ENCODE results near the gene GRM2.
A peak's percentile ranks its signal among the peaks of the same experiment; 100 is the strongest.

Gene GRM2

DNA sequence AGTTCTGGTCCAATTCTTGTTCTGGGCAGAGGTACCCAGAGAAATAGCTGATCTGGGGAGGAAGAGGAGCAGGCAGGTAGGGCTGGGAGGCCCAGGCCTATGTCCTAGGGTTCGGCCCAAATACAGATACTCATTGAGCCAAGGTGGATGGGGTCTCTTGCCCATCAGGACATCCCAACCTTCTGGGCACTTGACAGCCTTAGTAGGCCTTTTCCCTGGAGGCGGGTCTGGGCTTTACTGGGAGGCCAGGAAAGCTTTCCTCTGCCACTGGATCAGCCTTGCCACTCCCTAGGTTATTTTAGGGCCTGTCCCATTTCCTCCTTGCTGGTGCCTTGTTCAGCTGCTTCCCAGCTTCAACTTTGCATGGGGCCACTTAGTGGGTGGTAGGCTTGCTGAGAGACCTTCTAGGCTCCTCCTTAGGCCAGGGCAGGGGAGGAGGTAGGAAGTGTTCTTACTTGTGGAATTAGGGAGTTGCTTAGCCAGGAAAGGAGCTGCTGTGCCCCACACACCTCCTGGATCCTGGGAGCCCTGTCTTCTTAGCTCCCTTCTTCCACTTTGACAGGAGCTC is 26.1 kb upstream of the GRM2 start:
- no peak for DNase-seq

DNA sequence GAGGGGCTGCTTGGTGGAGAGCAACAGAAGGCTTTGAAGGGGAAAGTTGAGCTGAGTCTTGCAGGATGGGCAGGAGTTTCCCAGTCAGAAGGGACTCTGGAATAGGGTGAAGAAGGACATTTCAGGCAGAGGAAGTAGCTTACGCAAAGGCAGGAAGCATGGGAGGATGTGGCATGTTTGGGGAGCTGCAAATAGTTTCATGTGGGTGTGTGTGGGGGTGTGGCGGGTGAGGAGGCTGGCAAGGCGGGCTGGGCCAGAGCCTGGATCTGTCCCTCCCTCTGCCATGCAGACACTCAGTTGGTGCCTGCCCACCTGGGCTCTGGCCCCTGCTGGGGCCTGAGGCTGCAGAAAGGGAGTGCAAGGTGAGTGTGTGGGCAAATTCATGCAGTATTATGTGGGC is 25.4 kb upstream of the GRM2 start:
- peak; percentile 80 for DNase-seq

DNA sequence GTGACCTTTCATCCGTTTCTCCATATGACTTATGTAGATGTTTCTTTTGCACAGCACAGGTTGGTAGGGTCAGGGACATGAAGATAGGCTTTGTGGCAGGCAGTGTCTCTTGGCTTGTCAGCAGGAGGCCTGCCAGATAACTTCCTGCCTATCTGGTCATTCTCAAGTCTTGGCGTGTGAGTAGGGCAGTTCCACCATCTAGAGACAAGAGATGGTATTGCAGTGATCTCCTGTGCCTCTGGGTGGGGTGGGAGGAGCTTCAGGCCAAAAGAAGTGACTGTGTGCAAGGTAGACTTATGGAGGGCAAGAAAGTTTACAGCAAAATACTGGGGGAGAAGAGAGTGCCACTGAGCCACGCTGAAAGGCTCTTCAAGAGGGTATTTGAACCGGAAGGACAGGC is 24.8 kb upstream of the GRM2 start:
- DNase-seq = peak; percentile 90

DNA sequence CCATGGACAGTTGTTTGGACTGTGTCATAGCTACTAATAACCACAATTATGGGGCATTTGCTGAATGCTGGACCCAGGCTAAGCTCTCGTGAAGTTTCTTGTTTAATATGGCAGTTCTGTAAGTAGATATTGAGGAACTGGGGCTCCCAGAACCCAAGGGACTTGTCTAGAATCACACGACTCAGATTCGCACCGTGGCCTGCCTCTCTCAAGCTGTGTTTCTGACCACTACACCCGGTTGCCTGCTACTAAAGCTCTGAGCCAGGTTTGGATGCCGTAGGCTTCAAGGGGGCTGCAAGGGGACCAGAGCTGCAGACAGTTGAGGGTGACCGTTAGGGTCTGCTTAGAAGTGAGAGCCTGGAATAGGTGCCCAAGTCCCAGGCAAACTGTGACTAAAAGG is 24.3 kb upstream of the GRM2 start:
- no peak for DNase-seq

DNA sequence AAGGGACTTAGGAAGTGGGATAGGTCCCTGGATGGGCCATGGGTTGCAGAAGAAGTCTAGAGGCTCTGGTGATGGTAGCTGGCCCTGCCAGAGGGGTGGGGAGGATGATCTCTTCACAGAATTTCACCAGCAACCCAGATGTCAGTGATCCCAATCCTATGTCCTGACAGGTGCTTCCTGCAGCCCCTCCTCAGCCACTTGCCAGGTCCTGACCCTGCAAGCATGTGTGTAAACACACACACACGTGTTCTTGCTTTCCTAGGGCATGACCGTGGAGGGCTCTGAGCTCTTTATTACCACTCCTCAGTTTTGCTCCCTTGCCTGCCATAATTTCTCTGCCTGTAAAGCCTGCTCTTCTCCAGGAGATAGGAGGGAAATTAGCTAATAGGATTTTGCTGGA is 23.3 kb upstream of the GRM2 start:
- no peak for DNase-seq

DNA sequence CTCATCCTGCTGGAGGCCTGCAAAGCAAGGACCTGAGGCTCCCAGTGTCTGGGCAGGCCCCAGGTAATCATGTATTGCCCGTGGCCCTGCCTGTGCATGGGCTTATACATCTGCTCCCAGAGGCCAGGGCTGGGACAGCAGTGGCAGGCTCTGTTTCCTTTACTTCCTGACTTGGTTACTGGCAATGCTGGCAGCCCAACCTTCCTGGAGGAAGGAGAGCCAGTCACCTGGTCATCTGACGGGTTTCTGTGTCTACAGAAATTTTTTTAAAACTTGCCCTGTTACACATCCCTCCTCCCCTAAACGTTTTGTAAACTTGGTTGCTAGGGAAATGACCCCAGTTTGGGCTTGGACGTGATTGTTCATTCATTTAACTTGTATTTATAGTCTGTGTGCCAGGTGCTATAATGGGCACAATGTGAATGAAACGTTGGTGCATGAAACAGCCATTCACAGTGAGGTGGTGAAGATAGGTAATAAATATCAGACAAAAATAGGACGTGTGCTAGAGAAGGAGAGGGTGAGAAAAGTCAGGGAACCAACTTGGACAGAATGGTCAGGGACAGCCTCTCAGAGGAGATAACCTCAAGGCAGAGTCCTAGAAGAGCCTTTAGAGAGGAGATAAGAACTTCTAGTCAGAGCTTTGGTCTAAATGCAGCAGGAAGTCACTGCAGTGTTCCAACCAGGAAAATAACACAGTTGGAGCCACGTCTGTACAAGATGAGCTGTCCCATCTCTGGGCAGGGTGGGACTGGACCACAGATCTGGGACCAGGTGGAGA is 21.7 kb upstream of the GRM2 start:
- DNase-seq = peak; percentile 22

DNA sequence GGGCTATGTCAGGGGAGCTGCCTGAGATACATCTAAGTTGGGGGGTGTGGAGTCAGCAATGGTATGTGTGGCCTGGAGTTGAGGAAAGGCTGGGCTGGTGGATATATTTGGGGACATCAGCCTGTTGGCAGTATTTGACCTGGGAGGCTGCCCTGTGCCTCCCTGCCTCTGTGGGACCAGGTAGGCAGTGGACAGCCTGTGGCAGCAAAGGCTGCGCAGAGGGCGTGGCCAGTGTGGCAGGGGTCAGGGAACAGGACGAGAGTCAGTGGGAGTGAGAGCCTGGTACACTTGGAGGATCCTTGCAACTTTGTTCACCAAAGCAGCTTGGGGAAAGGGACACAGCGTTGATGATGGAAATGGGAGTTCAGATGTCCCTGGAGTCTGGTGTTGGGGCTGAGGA is 20.8 kb upstream of the GRM2 start:
- DNase-seq = no peak

DNA sequence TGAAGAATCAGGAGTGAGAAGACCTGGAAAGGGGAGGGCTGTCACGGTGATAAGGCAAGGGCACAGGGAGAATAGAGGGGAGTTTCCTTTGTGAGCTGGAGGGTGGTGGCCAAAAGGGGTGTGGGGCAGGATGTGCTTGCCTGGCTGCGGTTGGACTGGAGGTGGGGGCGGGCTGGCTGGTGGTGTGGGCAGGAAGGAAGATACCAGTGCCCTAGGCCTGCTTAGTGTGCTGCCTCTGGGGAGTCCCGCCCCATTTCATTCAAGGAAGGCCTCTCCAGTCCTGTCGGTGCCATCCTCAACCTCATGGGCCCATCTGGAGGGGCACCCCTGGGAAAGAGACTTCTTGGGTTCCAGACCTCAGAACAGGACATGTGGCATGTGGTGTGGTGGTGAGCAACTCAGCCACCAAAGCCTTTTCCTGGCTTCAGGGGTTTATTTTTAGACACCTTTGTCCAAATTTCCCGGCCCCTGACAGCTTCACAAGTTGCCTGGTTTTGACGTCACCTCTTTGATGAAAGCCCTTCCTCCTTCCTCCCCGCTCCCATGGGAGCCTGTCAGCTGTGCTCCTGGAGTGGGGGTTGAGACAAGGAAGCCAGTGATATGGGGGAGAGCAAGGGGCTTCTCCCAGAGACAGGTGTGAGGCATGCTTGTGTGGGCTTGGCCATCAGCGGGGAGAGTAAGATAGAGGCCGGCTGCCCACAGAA is 20.2 kb upstream of the GRM2 start:
- DNase-seq = peak; percentile 94

DNA sequence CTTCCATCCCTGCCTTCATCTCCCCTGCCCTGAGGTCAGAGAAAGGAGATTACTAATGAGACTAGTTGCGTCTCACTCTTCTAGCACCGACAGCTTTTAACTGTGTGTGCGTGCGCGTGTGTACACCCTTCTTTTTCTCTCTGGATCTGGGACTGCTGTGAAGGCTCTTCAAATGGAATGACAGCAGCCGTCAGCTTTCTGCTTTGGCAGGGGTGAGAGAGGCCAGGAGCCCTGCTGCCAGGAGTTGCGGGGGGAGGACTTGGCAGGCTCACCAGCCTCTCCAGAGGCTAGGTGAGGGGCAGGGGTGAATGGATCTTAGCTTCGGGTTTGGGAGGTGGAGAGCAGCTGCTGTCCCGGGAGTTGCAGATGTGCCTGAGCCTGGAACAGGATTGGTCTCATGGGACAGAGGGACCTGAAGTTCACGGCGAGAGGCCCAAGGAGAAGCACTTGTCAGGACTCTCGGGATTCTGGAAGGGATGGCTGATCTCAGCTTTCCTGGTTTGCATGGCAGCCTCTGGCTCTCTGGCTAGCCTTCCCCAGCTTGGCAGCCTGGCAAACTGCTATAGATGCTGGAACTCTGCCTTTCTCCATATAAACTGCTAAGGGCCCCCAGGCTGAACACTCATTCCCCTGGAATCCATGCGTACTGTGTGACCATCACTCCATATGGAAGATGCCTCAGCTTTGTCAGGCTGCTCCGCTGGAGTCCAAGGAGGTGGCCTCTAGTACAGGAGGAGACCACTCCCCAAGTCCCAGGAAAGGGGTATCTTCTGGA is 19.2 kb upstream of the GRM2 start:
- DNase-seq = no peak

DNA sequence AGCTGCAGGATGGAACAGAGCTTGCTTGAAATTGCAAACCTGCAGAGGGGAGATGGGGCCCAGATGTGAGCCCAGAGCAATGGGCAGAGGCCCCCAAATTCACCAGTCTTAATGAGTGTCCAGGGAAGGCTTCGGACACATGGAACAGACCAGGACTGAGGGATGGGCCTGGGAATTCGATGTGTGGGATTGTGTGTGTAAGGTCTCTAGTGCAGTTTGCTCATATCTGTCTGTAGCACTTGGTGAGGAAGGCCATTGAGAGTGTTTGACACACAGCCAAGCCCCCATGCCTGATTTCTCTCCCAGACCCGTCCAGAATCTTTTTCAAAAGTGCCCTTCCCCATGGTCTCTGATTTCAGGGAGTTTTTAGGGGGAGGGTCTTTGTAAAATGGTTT is 18.7 kb upstream of the GRM2 start:
- no peak for DNase-seq

DNA sequence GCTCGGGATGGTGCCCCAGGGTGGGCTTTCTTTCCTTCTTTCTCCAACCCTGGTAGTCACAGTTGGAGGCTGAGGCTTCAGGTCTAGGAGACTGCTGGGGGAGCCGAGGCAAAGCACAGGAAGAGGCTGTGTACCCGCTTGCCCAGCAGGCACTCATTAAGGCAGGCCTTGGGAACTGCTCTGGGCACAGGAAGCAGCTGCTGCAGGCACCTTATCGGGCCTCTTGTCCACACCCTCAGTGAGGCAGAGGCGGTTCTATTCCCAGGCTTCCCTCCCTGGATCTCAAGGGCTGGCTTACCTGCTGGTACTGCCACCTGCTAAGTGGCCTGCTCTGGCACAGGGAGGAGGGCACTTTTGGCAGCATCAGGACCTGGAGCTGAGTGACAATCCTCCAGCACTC is 15.8 kb upstream of the GRM2 start:
- no peak for DNase-seq

DNA sequence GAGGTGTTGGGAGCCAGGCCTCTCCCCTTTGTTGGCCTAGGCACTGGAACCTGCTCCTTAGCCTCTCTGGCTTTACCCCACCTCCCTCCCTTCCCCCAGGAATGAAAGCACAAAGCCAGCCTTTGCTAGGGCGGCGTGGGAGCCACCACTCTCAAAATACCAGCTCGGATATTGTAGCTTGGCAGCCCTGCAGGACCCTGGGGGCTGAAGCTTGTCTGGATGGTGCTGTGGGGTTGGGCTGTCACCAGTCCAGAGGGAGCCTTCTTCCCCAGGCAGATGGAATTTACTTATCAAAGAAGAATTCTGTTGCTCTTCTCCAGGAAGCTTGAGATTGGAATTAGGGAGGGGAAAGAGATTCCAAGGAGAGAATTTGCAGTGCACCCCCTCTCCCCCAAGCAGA is 14.9 kb upstream of the GRM2 start:
- no peak for DNase-seq

DNA sequence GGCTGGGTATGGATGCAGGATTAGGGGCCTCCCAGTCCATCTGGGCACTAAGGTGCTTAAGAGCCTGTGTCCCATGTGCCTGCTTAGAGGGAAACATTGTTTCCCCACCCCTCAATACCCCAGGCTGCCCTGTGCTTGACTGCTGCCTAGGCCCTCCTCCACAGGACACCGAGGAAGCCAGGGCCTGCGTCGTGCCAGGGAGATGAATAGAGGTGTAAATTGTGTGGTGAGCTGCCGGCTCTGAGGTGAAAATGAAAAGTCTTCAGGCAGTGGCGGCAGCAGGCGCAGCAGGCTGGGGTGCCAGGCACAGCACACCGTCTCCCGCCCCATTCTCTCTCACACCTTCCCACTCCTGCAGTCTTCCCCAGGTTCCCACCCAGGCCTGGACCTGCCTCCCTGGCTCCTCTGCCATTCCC is 13.9 kb upstream of the GRM2 start:
- no peak for DNase-seq

DNA sequence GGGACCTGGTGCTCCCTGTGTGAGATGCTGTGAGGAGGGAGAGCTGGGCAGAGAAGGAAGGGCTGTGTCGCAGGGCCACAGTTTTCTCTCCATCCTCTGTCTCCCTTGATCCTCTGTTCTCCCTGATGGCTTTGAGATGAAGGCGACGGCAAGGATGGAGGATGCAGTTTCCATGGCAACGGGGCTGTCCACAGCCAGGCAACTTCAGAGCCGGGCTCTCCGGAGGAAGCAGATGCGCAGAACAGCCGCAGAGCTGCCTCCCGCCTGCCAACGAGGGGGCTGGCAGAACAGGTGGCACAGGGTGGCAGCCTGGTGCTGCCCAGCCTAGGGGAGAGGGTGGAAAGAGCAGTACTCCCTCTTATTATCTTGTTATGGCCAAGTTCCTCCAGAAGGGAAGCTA is 9.9 kb upstream of the GRM2 start:
- DNase-seq = no peak

DNA sequence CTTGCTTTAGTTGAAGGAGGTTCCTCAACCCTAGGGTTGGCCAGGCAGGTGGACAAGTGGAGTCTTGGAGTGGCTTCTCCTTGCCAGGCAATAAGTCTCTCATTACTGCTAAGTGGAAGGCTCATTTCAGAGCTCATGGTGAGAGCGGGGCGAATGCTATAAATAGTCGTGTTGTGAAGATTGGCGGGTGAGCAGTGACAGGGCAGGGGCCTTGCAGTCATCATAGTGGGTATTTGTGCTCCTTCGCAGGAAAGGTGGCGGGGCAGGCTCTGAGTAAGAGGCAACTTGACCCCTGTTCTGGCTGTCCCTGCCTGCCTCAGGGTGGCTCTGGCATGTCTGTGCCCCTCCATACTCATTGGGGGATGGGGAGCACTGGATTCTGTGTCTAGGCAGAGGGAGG is 8.7 kb upstream of the GRM2 start:
- DNase-seq = no peak

DNA sequence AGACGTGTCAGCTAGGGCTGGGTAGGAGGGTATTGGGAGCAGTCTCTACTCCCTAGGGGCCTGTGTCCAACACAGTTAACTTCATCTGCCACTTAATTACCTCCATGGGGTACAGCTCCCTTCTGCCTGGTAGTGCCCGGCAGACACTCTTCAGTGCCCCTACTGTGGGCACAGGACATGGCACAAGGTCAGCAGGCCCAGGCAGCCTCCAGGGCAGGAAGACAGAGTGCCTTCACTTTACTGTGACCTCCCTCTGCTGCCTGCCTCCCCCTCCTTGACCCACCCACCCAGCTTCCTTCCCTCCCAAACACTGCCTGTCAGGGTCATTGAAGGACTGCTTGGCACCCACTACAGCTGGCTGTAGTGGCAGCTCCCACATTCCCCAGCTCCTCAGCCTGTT is 6.5 kb upstream of the GRM2 start:
- DNase-seq = no peak

DNA sequence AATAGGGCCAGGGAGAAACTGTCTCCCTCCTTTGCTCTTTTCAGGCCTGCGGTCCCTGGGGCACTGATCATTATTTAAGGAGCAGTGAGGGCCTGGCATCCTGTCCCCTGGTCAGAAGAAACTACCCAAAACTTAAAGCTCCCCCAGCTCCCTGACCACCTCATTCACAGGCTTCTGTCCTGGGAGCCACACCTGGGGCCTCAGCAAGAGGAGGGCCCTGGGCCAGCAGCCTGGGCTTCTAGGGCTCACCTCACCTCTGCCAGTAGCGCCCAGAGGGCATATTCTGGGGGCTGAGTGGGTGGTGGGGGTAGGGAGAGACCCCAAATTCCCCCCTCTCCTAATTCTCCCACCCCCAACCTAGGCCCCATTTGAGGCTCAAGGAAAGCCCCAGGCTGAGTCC is 4.7 kb upstream of the GRM2 start:
- DNase-seq = no peak

DNA sequence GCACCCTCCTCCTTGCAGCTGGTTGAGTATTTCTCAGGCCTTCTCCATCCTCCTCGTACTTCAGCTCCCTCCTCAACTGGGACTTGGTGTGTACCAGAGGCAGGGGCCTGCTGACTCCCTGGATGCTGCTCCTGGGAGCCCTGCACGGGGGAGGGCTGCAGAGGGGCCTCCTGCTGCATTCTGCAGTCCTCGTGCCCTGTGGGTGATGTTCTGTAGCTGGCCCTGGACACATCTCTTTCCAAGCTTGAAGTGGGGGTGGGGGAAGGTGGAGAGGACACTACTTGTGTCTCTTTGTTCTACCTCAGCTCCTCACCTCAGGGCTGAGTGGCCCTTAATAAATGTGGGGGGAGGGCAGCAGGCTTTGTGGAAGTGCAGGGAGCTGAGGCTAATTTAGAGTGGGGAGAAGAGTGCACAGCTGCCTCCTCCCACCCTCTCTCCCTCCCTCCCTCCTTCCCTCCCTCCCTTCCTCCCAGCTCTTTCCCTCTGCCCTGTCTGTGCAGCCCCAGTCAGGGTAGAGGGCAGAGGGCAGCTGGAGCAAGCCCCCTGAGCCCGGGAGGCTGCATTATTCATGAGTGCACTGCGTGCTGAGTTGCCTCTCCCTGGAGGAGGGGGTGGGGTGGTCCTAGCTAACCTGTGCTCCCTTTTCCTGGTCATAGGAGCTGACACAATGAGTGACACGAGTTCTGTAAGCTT is 3.7 kb upstream of the GRM2 start:
- DNase-seq = no peak

DNA sequence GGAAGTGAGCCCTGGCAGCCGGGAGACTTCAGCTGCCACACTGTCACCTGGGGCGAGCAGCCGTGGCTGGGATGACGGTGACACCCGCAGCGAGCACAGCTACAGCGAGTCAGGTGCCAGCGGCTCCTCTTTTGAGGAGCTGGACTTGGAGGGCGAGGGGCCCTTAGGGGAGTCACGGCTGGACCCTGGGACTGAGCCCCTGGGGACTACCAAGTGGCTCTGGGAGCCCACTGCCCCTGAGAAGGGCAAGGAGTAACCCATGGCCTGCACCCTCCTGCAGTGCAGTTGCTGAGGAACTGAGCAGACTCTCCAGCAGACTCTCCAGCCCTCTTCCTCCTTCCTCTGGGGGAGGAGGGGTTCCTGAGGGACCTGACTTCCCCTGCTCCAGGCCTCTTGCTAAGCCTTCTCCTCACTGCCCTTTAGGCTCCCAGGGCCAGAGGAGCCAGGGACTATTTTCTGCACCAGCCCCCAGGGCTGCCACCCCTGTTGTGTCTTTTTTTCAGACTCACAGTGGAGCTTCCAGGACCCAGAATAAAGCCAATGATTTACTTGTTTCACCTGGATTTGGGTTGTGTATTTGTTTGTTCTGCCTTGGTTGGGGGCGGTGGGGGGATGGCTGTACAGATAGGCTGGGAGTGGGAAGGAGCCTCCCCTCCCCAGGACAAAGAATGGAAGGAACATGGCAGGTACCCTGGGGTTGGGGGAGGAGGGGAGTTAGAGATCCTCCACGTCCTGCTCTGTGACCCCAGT is 2.9 kb upstream of the GRM2 start:
- no peak for DNase-seq

DNA sequence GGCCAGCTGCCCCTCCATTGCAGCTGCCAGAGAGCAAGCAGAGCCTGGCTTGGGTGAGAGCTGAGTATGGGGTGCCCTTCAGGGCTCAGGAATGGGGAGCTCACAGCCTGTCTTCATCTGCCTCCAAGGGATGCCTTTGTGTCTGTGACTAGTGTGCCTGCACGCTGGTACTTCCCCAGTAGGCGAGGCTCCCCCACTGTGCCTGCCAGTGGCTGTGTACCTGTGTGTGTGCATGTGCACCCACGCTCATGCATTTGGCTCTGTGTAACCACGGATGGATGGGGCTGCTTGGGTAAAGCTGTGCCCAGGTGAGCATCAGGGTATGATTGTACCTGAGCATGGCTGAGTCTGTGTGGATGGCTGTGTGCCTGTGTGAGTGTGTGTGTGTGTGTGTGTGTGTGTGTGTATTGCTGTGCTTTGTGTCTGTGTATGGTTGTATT is 2.3 kb upstream of the GRM2 start:
- DNase-seq = no peak

DNA sequence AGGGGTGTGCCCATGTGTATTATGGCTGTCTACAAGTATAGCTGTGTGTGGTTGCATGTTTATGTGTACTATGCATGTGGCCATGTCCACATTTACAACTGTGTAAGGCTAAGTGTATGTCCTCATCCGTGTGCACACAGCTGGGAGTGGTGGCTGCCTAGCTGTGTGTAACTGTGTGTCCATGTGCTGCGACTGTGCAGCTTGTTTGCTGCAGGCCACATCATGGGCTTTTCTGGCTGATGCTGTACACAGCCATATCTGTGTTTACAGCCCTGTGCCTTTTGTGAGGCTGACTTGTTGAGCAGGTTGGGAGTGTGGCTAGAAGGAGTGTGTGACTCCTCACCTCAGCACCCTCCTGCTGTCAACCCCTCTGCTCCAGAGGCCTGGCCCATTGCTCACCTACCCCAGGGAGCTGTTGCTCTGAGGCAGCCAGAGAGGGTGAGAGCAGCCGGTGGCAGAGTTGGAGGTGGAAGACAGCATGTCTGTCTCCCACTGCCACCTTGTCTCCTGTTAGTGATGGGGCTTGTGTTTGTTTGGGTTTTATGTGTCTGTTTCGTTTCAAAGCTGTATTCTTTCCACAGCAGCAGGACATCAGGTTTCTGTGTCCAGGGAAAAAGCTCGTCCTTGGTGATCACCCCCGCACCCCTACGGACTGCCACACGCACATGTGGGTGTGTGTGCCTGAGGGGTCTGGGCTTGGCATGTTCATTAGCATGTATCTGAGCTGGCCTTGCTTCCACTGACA is 1.4 kb upstream of the GRM2 start:
- no peak for DNase-seq
